Iris pigment epithelial cell (primary cell): Measurements from ENCODE around the gene SPATC1L.

Source experiments
- DNase-seq: peaks from one replicate; pipeline ENCODE4 v3.0.0-alpha.2; 2011; ENCODE audit warnings: low read depth

The SPATC1L gene

DNA sequence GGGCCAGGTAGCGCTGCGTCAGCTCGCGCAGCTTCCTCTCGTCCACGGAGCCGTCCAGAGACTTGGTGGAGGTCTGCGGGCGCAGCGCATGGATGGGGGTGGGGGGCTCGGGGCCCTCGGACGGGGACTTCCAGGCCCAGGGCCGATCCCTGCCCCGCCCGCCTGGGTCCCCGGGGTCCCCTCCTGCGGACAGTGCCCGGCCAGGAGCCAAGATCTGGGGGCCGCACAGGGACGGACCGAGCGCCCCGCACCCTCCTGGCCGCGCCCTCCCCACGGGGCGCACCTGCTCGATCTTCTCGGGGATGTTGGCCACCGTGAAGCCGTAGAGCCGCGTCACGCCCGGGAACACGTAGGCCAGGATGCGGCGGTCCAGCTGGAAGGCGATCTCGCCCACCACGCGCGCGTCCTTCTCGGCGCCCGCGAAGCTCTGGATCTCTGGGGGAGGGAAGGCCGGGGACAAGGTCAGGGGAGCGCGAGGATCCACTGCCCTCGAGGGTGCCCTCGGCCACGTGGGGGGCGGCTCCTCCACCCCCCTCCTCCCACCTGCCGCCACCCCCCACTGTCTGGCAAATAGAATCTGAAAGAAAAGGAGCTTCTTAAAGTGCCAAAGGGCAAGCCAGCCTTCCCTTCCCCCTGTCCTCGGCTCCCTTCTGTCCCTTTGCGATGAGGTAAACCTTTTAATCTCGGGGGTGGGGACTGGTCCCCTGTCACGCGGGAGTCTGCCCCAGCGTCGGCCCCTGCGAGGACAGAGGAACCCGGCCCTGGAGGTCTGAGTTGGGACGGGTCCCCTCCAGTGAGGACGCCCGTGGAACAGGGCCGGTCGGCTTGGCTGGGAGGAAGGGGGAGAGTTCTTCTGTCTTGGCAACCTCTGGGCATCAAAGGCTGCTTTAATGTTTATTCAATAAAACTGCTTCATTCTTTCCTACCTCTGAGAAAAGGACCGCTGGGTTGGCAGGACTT is 22.3 kb downstream of the SPATC1L start:
- no peak for DNase-seq

- DNase-seq, result no peak
These were observed 23.2 kb downstream of the SPATC1L start for GRCh38 chr21:46160907-46161632.

DNA sequence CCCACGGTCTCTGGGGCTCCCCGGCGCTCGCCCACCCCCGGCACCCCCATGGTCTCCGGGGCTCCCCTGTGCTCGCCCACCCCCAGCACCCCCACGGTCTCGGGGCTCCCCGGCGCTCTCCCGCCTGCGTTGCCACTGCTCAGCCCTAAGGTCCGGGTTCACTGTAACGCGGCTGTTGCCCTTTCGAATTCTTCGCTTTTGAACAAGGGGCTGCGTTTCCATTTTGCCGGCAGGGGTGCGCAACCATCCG is 23.7 kb downstream of the SPATC1L start:
- DNase-seq, result no peak

GRCh38 chr21:46159841-46160656 is 24.2 kb downstream of the SPATC1L start:
- no peak for DNase-seq

DNA sequence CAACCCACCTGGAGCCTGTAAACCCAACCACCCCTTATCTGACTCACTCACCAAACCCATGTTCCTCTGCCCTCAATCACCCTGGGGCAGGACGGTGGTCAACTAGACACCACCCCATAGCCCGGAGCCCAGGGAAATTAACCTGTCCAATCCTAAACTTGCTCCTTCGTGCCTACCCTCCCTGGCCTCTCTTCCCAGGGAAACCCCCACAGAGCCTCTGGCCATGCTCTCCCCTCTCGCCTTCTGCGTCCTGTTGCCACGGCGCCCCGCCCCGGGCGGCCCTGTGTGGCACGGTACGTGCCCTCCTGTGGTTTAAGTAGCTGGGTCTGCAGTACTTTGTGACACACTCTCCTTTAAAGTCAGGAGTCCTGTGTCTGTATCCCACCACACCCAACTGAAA is 24.9 kb downstream of the SPATC1L start:
- DNase-seq, result no peak

GRCh38 chr21:46158666-46159300 is 25.5 kb downstream of the SPATC1L start:
- no peak for DNase-seq

GRCh38 chr21:46157987-46158451 is 26.2 kb downstream of the SPATC1L start:
- DNase-seq, result no peak

DNA sequence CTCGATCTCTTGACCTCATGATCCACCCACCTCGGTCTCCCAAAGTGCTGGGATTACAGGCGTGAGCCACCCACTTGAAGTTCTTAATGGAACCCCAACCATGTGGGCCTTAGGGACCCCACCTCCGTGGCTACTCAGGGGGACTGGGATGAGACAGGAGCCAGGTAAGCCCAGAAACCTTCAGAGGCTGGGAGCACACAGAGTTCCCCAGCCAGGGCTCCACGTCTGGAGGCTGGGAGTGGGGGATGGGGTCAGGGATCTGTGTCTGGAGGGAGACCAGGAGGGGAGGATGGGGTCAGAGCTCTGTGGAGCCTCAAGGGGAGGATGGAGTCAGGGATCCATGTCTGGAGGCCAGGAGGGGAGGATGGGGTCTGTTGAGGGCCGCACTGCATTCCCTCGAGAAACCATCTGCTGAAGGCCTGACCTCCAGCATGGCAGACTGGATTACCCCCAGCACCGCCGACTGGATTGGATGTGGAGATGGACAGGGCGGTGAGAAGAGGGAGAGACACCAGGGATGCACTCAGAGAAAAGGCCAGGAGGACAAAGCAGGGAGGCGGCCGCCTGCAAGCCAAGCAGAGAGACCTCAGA is 26.8 kb downstream of the SPATC1L start:
- no peak for DNase-seq

- DNase-seq, result no peak
These were observed 27.6 kb downstream of the SPATC1L start for GRCh38 chr21:46156678-46157077.

GRCh38 chr21:46156378-46156645 is 27.9 kb downstream of the SPATC1L start:
- DNase-seq, result no peak

DNA sequence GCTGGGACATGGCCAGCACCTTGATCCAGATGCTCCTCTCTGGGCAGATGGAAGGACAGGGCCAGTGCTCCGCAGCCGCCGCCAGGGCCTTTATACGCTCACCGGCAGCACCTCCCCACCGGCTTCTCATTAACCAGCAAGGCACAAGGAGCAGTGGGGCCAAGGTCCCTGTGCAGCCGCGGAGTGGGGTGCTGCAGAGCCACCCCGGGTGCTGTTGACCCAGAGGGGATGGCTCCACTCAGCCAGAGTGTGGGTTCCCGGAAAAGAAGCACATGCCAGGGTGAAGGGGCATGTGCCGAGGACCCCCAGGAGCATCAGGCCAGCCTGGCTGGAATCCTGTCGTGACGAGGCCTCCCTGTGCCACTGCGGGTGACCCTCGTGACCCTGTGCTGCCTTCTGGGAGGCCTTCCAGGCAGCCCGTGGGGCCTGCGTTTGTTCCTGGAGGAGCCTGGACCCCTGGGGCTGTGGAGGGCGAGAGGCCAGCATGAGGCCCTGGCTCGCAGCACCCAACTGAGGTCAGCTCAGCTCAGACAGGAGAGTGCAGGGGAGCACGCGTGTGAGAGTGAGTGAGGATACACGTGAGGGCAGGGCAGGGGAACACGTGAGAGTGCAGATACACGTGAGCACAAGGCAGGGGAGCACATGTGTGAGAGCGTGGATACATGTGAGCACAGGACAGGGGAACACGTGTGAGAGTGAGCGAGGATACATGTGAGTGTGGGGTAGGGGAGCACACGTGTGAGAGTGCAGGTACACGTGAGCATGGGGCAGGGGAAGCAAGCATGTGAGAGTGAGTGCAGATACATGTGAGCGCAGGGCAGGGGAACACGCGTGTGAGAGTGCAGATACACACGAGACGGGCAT is 28.5 kb downstream of the SPATC1L start, which contains the start of gene FTCD:
TSS of gene FTCD (minus strand) at position 66 of the 864 bp plus-strand sequence. CDS start at position 10, 56 bp downstream.
- DNase-seq, result no peak

- no peak for DNase-seq
These were observed 29.2 kb downstream of the SPATC1L start for GRCh38 chr21:46154955-46155513.

DNA sequence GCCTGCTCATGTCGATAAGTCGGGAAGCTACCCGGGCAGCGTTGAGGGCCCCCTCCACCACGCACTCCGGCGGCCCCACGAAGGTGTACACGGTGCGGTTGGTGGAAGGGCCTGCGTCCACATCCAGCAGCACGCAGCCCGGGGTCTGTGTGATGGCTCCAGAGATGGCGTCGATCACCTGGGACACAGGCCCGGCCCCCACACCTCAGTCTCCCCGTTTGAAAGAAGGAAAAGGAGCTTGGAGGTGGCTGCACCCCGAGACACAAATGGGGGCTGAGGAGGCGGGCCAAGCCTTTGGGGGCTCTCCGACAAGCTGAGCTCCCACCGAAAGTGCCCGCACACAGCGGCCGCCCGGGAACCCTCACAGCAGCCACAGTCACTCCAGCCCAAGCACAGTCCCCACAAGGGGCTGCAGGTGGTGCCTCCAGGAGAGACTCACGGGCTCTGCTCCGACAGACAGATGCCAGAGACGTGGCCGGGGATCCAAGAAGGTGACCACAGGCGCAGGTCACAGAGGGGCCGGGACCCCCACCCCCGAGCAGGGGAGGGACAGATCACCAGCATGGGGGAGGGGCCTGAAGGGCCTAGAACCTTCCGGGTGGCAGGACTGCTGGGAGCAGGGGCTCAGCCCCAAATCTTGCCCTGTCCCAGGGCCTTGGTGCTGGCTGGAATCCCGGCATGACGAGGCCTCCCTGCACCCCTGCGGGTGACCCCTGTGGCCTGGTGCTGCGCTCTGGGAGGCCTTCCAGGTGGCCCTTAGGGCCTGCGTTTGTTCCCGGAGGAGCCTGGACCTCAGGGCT is 29.9 kb downstream of the SPATC1L start:
- no peak for DNase-seq

- peak; percentile 33 for DNase-seq
These were observed 30.8 kb downstream of the SPATC1L start for GRCh38 chr21:46153247-46154154.

- DNase-seq, result no peak
These were observed 31.4 kb downstream of the SPATC1L start for GRCh38 chr21:46152927-46153246.

- DNase-seq, result no peak
These were observed 32.0 kb downstream of the SPATC1L start for GRCh38 chr21:46151989-46152926.

GRCh38 chr21:46151261-46151988 is 32.8 kb downstream of the SPATC1L start:
- no peak for DNase-seq
